Mononuclear cell (primary cell): ENCODE measurements around the gene SH3BP1. TPM values are rescaled to one million over a fixed set of nuclear protein-coding genes. Genes with fewer than 3 reads are reported as not detected.
A peak's percentile ranks its signal among the peaks of the same experiment; 100 is the strongest.

Experiments used
- H3K27me3 ChIP-seq: 2 replicates; pipeline ENCODE4 v1.6.0; 2011; ENCODE audit warnings: low read length, control low read depth; ENCODE audit not compliant: insufficient read depth
- H3K4me1 ChIP-seq: 2 replicates; pipeline ENCODE4 v1.5.1; 2011; ENCODE audit warnings: mild to moderate bottlenecking, low read length, control low read depth; ENCODE audit not compliant: insufficient read depth
- H3K4me3 ChIP-seq: 2 replicates; pipeline ENCODE4 v1.5.1; 2011; ENCODE audit warnings: mild to moderate bottlenecking, low read length, moderate library complexity
- H3K9me3 ChIP-seq: 2 replicates; pipeline ENCODE4 v1.5.1; 2011; ENCODE audit warnings: low read depth, mild to moderate bottlenecking, control low read depth, low read length
- total RNA-seq: library from RNA; depleted of rRNA; stranded (reverse); fragments of >200 nt; gene quantifications from one replicate; pipeline ENCODE4 v1.2.3, GENCODE V29; 2012

Gene SH3BP1
- total RNA-seq, 1 donor: 64.0 TPM

DNA sequence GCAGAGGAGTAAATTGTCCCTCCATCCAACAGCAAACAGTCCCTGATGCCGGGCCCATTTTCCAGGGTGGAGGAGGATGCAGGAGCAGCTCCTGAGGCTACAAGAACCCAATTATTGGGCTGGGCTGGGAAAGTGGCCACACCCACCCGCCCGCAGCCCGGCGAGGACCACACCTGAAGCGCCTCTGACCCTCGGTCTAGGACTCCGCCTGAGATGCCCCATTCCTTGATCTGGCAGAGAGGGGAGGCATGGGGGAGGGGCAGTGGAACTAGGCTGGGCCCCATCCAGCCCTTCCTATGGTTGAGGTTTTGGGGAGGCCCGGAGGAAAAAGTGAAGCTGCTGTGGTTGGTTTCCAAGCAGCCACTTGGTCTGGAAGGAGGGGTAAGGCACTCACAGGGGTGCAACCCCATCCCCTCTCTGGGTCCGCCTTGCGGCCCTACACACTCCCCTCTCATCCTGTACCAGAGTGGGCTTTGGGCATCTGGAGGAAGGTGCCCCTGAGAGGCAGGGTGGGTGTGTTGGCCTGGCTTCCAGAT is 33.5 kb downstream of the SH3BP1 start:
- peaks cover 57% of the 10 kb centered on the region for H3K4me1 ChIP-seq
- no peaks in the 10 kb centered on the region for H3K9me3 ChIP-seq
- no peaks in the 10 kb centered on the region for H3K27me3 ChIP-seq
- H3K4me3 ChIP-seq: no peak overlapping the region

DNA sequence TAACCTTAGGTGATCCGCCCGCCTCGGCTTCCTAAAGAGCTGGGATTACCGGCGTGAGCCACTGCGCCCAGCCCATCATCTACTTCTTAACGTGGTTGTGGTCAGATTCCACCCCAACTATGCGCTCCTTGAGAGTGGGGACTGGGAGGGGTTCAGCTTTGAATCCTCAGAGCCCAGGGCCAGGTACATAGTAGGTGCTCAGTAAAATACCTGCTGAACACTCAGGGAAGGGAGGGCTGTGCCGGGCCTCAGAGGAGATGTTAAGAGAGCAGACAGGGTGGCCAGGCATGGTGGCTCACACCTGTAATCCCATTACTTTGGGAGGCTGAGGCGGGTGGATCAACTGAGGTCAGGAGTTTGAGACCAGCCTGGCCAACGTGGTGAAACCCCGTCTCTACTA is 34.8 kb downstream of the SH3BP1 start:
- Histone ChIP-seq H3K4me3 (no peak overlapping the region), H3K27me3 (no peaks in the 10 kb centered on the region), H3K9me3 (no peaks in the 10 kb centered on the region), H3K4me1 (peaks cover 63% of the 10 kb centered on the region)

DNA sequence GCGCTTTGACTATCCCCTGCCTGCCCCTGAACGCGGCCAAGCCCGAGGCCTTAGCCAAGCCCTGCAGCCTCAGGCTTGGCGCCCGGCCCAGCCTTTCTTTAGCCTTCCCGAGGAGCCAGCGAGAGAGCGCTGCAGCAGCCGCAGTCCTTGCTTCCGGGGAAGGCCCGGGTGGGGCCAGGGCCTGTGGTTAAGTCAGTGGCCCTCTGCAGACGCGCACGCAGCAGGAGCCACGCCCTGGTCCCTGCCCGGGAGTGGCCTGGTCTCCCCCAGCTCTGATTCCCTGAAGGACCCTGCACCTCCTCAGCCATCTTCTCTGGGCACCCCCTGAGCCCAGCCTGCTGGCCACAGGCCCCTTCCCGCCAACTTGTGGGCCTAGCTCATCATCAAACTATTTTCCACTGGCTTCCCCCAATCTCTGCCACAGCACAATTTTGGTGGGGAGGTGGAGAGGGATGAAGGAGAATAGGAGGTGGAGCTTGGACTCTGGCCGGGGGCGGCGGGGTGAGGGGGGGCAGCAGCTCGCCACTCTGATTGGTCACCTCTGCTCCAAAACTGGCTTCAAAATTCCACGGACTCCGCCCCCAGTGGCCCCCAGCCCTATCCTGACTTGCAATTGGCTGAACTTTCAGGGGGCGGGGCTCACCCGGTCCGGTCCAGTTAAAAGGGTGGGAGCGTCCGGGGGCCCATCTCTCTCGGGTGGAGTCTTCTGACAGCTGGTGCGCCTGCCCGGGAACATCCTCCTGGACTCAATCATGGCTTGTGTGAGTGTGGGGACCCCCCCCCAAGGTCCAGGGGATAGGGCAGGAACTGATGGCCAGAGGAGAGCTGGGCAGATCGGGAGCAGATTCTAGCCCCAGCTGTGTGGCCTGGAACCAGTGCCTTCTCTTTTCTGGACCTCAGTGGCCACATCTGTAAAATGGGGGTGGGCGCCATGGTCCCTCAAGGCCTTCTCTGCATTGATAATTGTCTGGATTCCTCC is 35.8 kb downstream of the SH3BP1 start, which contains the start of gene LGALS1:
Gene LGALS1, plus strand, starts transcription at position 686 of the 979 bp plus-strand sequence. Its CDS starts 67 bp downstream, at position 753.
- Histone ChIP-seq H3K9me3 (no peaks in the 10 kb centered on the region), H3K4me3 (peak within 1 kb of the TSS; percentile 67), H3K4me1 (peaks cover 63% of the 10 kb centered on the region), H3K27me3 (no peaks in the 10 kb centered on the region)

DNA sequence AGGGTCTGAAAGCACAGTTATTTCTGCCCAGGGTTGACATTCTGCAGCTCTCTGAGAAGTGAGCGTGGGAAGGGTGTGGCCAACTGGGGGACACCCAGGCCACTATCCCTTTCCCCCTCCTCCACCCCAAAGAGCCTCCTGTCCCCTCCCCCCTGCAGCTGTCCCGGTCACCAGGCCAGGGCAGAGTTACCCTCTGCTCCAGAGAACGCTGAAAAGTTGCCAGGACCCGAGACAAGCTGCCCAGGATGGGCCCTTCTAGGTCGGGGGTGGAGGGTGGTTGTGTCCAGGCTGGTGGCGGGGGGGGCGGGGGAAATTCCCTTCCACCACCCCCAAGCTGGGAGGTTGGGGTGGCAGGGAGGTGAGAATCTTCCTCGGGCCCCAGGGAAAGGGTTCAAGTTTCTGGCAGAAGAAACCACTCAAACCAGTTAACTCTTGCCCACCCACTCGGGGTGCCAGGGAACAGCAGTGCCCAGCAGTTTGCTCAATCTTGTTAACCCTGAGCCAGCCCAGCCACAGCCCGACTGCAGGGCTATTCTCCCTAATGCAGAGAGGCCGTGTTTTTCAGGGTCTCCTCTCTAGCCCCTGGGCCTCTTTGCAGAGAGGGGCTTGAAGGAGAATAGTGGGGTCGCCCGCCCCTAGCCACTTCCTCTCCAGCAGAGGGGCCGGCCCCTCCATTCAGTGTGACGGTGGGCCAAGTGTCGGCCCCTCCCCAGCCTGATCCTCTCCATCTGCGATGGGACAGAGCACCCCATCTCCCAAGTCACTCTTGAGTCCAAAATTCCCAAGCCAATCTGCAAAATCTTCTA is 36.7 kb downstream of the SH3BP1 start:
- H3K9me3 ChIP-seq: no peaks in the 10 kb centered on the region
- H3K4me1 ChIP-seq: peaks cover 65% of the 10 kb centered on the region
- no peaks in the 10 kb centered on the region for H3K27me3 ChIP-seq
- H3K4me3 ChIP-seq: peak overlapping the region; percentile 67

DNA sequence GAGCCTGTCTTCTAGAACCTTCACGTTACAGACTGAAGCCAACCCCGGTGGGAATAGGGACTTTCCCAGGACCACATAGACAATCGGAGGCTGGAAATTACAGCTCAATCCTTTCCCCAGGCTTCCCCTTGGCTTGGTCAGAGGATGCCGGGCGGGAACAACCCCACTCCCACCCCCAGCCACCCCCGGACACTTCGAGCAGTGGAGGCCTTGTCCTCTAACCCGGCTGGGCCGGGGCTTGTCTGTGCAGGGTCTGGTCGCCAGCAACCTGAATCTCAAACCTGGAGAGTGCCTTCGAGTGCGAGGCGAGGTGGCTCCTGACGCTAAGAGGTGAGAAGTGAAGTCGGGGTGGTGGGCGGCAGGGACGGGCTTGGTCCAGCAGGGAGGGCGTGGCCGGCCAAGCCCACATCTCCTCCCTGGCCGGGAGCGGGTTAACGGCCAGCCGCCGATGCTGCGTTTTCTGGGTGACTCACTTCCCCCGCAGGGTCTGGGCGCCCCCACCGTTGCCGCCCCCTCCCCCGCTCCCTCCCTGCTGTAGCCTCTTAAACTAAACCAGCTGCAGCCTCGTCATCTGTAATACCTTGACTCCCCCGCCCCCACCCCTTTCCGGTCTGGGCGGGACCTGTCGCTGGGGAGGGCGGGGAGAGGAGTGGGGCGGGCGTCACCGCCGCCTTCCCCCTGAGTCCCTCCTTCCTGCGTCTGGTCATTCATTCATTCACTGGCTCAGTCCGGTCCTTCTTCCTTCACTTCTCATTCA is 37.4 kb downstream of the SH3BP1 start:
- no peaks in the 10 kb centered on the region for H3K9me3 ChIP-seq
- peak overlapping the region; percentile 67 for H3K4me3 ChIP-seq
- H3K4me1 ChIP-seq: peaks cover 71% of the 10 kb centered on the region
- H3K27me3 ChIP-seq: no peaks in the 10 kb centered on the region

DNA sequence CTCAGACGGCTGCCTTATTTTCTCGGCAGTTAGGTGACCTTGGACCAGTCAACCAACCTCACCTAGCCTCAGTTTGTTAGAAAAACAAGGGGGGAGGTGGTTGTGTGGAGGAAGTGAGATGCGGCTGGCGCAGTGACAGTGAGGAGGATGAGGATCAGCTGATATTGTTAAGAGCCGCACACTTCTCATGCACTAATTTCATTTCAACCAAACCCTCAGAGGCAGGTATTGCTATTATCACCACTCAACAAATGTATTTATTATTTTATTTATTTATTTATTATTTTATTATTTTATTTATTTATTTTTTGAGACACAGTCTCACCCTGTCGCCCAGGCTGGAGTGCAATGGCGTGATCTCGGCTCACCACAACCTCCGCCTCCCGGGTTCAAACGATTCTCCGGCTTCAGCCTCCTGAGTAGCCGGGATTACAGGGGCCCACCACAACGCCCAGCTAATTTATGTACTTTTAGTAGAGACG is 38.1 kb downstream of the SH3BP1 start:
- Histone ChIP-seq H3K9me3 (no peaks in the 10 kb centered on the region), H3K27me3 (no peaks in the 10 kb centered on the region), H3K4me1 (peaks cover 66% of the 10 kb centered on the region), H3K4me3 (peak overlapping the region; percentile 67)

DNA sequence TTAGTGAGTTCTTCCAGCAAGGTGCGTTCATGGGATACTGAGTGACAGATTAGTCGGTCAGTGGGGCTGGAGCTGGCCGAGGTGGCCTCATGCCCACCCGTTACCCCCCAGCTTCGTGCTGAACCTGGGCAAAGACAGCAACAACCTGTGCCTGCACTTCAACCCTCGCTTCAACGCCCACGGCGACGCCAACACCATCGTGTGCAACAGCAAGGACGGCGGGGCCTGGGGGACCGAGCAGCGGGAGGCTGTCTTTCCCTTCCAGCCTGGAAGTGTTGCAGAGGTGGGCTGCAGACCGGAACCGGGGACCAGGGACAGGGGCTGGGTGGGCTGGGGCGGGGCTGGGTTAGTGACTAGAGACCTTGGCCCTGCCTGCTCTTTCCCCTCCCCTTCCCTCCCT is 38.9 kb downstream of the SH3BP1 start:
- H3K27me3 ChIP-seq: no peaks in the 10 kb centered on the region
- peaks cover 57% of the 10 kb centered on the region for H3K4me1 ChIP-seq
- H3K4me3 ChIP-seq: no peak overlapping the region
- no peaks in the 10 kb centered on the region for H3K9me3 ChIP-seq

DNA sequence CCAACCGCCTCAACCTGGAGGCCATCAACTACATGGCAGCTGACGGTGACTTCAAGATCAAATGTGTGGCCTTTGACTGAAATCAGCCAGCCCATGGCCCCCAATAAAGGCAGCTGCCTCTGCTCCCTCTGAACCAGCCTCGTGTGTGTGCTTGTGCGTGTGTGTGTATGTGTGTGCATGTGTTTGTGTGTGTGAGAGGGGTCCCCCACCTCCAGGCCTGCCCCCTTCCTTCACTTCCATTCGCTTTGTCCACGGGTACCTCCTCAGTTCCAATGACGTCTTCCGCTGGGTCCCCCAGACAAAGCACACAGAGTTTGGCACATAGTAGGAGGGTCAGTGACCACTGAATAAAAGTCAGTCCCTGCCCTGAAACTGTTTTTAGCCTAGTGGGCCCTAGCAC is 40.2 kb downstream of the SH3BP1 start:
- H3K9me3 ChIP-seq: no peaks in the 10 kb centered on the region
- H3K4me1 ChIP-seq: peaks cover 44% of the 10 kb centered on the region
- no peaks in the 10 kb centered on the region for H3K27me3 ChIP-seq

DNA sequence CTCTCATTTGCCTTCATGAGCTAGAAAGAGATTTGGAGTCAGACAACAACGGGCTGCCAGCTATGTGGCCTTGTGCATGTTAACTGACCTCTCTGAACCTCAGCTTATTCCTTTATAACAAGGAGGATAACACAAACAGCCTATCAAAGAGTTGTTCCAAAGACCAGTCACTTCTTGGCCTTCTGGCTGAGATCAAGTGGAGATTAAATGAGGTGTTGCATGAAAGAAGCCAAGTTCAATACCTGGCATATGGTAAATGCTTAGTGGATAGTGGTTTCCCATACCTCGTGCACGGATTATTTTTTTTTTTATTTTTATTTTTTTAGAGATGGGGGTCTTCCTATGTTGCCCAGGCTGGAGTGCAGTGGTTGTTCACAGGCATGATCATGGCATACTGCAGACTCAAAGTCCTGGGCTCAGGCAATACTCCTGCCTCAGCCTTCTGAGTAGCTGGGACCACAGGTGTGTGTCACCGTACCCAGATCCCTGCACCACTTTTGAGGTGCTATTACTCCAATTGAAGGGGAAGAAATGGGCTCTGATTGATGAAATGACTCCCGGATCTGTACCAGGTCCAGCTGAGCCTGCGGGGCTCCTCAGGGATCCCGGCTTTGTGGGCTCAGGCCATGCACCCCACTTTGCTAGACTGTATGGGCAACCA is 40.9 kb downstream of the SH3BP1 start:
- no peaks in the 10 kb centered on the region for H3K9me3 ChIP-seq
- H3K4me3 ChIP-seq: no peak overlapping the region
- H3K27me3 ChIP-seq: no peaks in the 10 kb centered on the region
- H3K4me1 ChIP-seq: peaks cover 38% of the 10 kb centered on the region

More for the DNA sequence above, 40.2 kb downstream of the SH3BP1 start:
- H3K4me3 ChIP-seq: no peak overlapping the region

DNA sequence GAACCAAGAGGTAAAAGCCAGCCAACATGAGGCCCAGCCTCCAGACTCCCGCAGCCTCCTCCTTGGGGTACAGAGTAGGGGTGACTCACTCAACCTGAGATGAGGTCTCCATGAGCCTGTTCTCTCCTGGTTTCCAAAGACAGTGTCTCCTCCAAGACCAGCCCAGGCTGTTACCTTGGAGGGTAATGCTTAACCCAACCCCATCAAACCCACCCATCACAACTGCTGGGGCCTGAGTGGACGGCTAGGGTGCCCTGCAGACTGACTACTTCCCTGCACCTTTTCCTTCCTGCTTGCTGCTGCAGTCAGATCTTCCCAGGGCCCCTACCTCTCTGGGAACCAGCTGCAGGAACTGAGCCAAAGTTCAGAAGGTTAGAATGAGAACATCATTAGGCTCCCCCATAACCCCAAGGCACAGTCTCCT is 41.5 kb downstream of the SH3BP1 start:
- Histone ChIP-seq H3K27me3 (no peaks in the 10 kb centered on the region), H3K9me3 (no peaks in the 10 kb centered on the region), H3K4me1 (peaks cover 36% of the 10 kb centered on the region), H3K4me3 (no peak overlapping the region)

DNA sequence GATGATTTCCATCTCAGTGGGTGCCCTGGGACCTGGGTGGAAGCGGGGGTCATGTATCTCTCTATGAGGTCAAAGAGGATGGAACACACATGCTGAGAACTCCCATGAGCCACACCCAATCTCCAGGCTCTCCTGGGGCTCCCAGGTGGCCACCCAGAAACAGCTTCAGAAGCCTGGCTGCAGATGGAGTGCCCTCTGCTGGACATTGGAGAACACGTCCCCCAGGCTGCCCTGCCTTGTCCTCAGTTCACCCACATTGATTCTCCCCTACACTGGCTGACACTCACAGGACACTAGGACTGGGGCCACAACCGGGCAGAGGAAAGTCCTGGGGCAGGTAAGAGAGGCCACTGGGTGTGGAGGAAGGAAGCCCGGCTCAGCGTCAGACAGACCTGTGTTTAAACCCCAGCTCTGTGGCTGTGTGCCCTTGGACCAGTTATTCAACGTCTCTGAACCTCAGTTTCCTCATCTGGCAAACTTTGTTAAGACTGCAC is 42.1 kb downstream of the SH3BP1 start:
- Histone ChIP-seq H3K4me3 (no peak overlapping the region), H3K4me1 (peaks cover 32% of the 10 kb centered on the region), H3K27me3 (no peaks in the 10 kb centered on the region), H3K9me3 (no peaks in the 10 kb centered on the region)

DNA sequence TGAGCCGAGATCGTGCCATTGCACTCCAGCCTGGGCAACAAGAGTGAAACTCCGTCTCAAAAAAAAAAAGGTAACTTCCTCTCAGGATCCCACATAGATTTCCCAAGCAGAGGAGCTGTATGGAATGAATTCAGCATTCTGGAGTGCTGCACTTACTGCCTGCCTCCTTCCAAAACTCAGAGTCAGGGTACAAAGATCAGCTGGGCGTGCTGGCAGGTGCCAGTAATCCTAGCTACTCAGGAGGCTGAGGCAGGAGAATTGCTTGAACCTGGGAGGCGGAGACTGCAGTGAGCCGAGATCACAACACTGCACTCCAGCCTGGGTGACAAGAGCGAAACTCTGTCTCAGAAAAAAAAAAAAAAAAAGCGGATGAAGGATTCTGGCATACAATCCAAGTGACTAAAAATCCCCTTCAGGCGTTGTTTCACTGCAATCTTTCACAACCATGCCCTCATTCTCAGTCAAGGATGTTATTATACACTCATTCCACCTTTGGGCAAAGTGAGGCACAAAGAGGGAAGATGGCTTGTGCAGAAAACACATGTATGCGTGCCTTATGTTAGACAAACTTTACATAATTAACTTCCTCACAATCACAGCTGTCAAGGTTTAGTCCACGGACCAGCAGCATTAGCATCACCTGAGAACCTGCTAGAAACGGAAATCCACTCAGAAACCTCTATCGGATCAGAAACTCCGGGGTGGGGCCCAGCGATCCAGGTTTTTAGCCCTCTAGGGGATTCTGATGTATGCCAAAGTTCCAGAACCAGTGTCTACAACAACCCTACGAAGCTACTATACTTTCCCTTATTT is 45.5 kb downstream of the SH3BP1 start:
- Histone ChIP-seq H3K9me3 (no peaks in the 10 kb centered on the region), H3K4me3 (no peak overlapping the region), H3K27me3 (no peaks in the 10 kb centered on the region), H3K4me1 (peaks cover 30% of the 10 kb centered on the region)
